GM23338 (cell line): ENCODE measurements around the gene SIL1. TPM values are rescaled to one million over a fixed set of nuclear protein-coding genes. Genes with fewer than 3 reads are reported as not detected.

Experiments
- ATAC-seq: fragments of 200-7000 bp; cut with Tn5 transposase; 3 replicates; pipeline ENCODE4 v1.9.1; 2020
- DNase-seq: peaks from one replicate; pipeline ENCODE4 v3.0.0-alpha.2; 2015; ENCODE audit warnings: low spot score
- H2AFZ ChIP-seq: fragments of 200-600 bp; sonication (generic); 2 replicates; pipeline ENCODE4 v1.8.0; 2016; ENCODE audit warnings: antibody characterized with exemption, mild to moderate bottlenecking, moderate library complexity
- H3F3A ChIP-seq: fragments of 200-600 bp; sonication (generic); replicated peaks from 2 replicates; pipeline ENCODE4 v1.8.0; 2017; ENCODE audit warnings: antibody characterized with exemption, mixed run types, low read depth
- H3K27ac ChIP-seq: fragments of 200-600 bp; sonication (generic); 2 replicates; pipeline ENCODE4 v1.6.1; 2016; ENCODE audit warnings: low read depth
- H3K27me3 ChIP-seq: fragments of 200-600 bp; sonication (generic); 2 replicates; pipeline ENCODE4 v1.8.0; 2016; ENCODE audit warnings: mild to moderate bottlenecking, mixed run types, moderate library complexity; ENCODE audit not compliant: insufficient read depth
- H3K36me3 ChIP-seq: fragments of 200-600 bp; sonication (generic); 2 replicates; pipeline ENCODE4 v1.8.0; 2016; ENCODE audit warnings: mild to moderate bottlenecking; ENCODE audit not compliant: insufficient read depth
- H3K4me1 ChIP-seq: fragments of 200-600 bp; sonication (generic); 2 replicates; pipeline ENCODE4 v1.8.0; 2016; ENCODE audit warnings: mild to moderate bottlenecking, moderate library complexity; ENCODE audit not compliant: insufficient read depth
- H3K4me2 ChIP-seq: fragments of 200-600 bp; sonication (generic); 2 replicates; pipeline ENCODE4 v1.7.1; 2017; ENCODE audit warnings: mixed run types
- H3K4me3 ChIP-seq: fragments of 200-600 bp; sonication (generic); 2 replicates; pipeline ENCODE4 v1.6.1; 2016; ENCODE audit warnings: mixed run types
- H3K79me2 ChIP-seq: fragments of 200-600 bp; sonication (generic); replicated peaks from 2 replicates; pipeline ENCODE4 v1.8.0; 2017; ENCODE audit warnings: mild to moderate bottlenecking; ENCODE audit not compliant: insufficient read depth
- H3K9me2 ChIP-seq: fragments of 200-600 bp; sonication (generic); 2 replicates; pipeline ENCODE4 v1.8.0; 2017; ENCODE audit not compliant: insufficient read depth
- H4K20me1 ChIP-seq: fragments of 200-600 bp; sonication (generic); replicated peaks from 2 replicates; pipeline ENCODE4 v1.8.0; 2017; ENCODE audit warnings: mild to moderate bottlenecking; ENCODE audit not compliant: insufficient read depth
- H3K27ac Mint-ChIP-seq: 2 replicates; pipeline ENCODE4 v1.8.0; 2020; ENCODE audit warnings: inconsistent platforms, mild to moderate bottlenecking, moderate library complexity, mixed read lengths
- H3K27me3 Mint-ChIP-seq: 3 replicates; pipeline ENCODE4 v1.8.0; 2022; ENCODE audit warnings: low read depth, mild to moderate bottlenecking, moderate library complexity, mixed read lengths, inconsistent platforms; ENCODE audit not compliant: insufficient read depth, poor library complexity
- H3K36me3 Mint-ChIP-seq: 3 replicates; pipeline ENCODE4 v1.8.0; 2021; ENCODE audit warnings: low read depth, mild to moderate bottlenecking, inconsistent platforms, moderate library complexity, mixed read lengths
- H3K4me1 Mint-ChIP-seq: 3 replicates; pipeline ENCODE4 v1.8.0; 2020; ENCODE audit warnings: mild to moderate bottlenecking, inconsistent platforms, mixed read lengths
- H3K4me3 Mint-ChIP-seq: 3 replicates; pipeline ENCODE4 v1.8.0; 2021; ENCODE audit warnings: moderate library complexity, mild to moderate bottlenecking, inconsistent platforms, mixed read lengths
- H3K9me3 Mint-ChIP-seq: 3 replicates; pipeline ENCODE4 v1.8.0; 2020; ENCODE audit warnings: moderate library complexity, mild to moderate bottlenecking, inconsistent platforms, mixed read lengths
- CREB1 ChIP-seq: fragments of 250-450 bp; sonication (Bioruptor Pico); IDR thresholded peaks from 2 replicates; pipeline ENCODE4 v1.5.0; 2020; ENCODE audit warnings: low read depth, mild to moderate bottlenecking, moderate library complexity
- CTCF ChIP-seq, 2 experiments: fragments of 200-600 bp in 1 of 2; sonication (generic) in 1 of 2; conservative IDR thresholded peaks; 2 replicates each; pipeline versions ENCODE4 v1.5.1 to v1.6.1; 2016 to 2017; ENCODE audit warnings: antibody characterized with exemption in 2 of 2, low read depth in 2 of 2, mild to moderate bottlenecking in 2 of 2, moderate library complexity in 1 of 2
- ETS1 ChIP-seq: IDR thresholded peaks from 2 replicates; pipeline ENCODE4 v1.6.1; 2016; ENCODE audit warnings: antibody characterized with exemption
- EZH2 ChIP-seq: fragments of 200-600 bp; sonication (generic); IDR thresholded peaks from one replicate; pipeline ENCODE4 v1.8.0; 2017; ENCODE audit warnings: antibody characterized with exemption, mild to moderate bottlenecking, low read depth; ENCODE audit not compliant: unreplicated experiment
- EZH2phosphoT487 ChIP-seq: fragments of 200-600 bp; sonication (generic); IDR thresholded peaks from one replicate; pipeline ENCODE4 v1.8.1; 2018; ENCODE audit warnings: antibody characterized with exemption; ENCODE audit not compliant: unreplicated experiment
- JUNB ChIP-seq: IDR thresholded peaks from one replicate; pipeline ENCODE4 v1.6.1; 2016; ENCODE audit warnings: antibody characterized with exemption; ENCODE audit not compliant: unreplicated experiment
- NANOG ChIP-seq: IDR thresholded peaks from 2 replicates; pipeline ENCODE4 v1.6.1; 2016; ENCODE audit warnings: antibody characterized with exemption, borderline replicate concordance
- POLR2AphosphoS5 ChIP-seq: IDR thresholded peaks from 2 replicates; pipeline ENCODE4 v1.6.1; 2016; ENCODE audit warnings: antibody characterized with exemption, low read depth
- REST ChIP-seq: IDR thresholded peaks from one replicate; pipeline ENCODE4 v1.6.1; 2018; ENCODE audit warnings: antibody characterized with exemption; ENCODE audit not compliant: unreplicated experiment
- STAT1 ChIP-seq: IDR thresholded peaks from one replicate; pipeline ENCODE4 v1.6.1; 2016; ENCODE audit warnings: antibody characterized with exemption; ENCODE audit not compliant: unreplicated experiment
- ZNF114 ChIP-seq: fragments of 250-450 bp; sonication (Bioruptor Pico); IDR thresholded peaks from 2 replicates; pipeline ENCODE4 v1.5.0; 2020; ENCODE audit warnings: mild to moderate bottlenecking, moderate library complexity
- ZNF331 ChIP-seq: fragments of 250-450 bp; sonication (Bioruptor Pico); IDR thresholded peaks from 2 replicates; pipeline ENCODE4 v1.5.0; 2020; ENCODE audit warnings: low read depth, mild to moderate bottlenecking, moderate library complexity
- polyA plus RNA-seq: library from polyadenylated mRNA; unstranded; fragments of >200 nt; fragmentation: Nextera tagmentation; extraction: Ambion mirVana; gene quantifications from 2 replicates; pipeline ENCODE4 v1.2.1, GENCODE V29; 2016
- total RNA-seq: library from RNA; depleted of rRNA; stranded (reverse); fragments of >200 nt; shearing (Covaris generic); gene quantifications from 2 replicates; pipeline ENCODE4 v1.2.3, GENCODE V29; 2014

SIL1 gene
- total and polyA plus RNA-seq, 2 experiments from 2014 or later, result 5.5 to 5.9 TPM

- no peak overlapping the region for H3K4me3 ChIP-seq
- no peaks in the 10 kb centered on the region for H3K36me3 ChIP-seq
- H3K4me1 ChIP-seq, result peaks cover 28% of the 10 kb centered on the region
- H2AFZ ChIP-seq, result no peak overlapping the region
- DNase-seq (no peak), ATAC-seq (no peak)
- Mint-ChIP-seq H3K27me3 (peaks cover 4% of the 10 kb centered on the region), H3K9me3 (no peaks in the 10 kb centered on the region), H3K27ac (no peak overlapping the region), H3K4me3 (no peak overlapping the region), H3K36me3 (no peaks in the 10 kb centered on the region), H3K4me1 (peaks cover 29% of the 10 kb centered on the region)
- no peaks in the 10 kb centered on the region for H3K79me2 ChIP-seq
- H4K20me1 ChIP-seq, result no peaks in the 10 kb centered on the region
- H3K27me3 ChIP-seq, result no peaks in the 10 kb centered on the region
- no peak overlapping the region for H3K4me2 ChIP-seq
- H3K9me2 ChIP-seq, result no peaks in the 10 kb centered on the region
- H3F3A ChIP-seq, result no peaks in the 10 kb centered on the region
- no peak overlapping the region for H3K27ac ChIP-seq
- no peak for TF ChIP-seq ETS1
- TF ChIP-seq CTCF (conservative IDR thresholded peaks at IDR 0.05; ENCODE audit: low read depth in 2 of 2), result no peak
- TF ChIP-seq ZNF331 (CRISPR knock-in tag), result no peak
- TF ChIP-seq JUNB, result no peak
- TF ChIP-seq EZH2, result no peak
- no peak for TF ChIP-seq ZNF114
- no peak for TF ChIP-seq REST
- no peak for TF ChIP-seq NANOG
- TF ChIP-seq STAT1, result no peak
- no peak for TF ChIP-seq CREB1 (CRISPR knock-in tag)
- no peak for TF ChIP-seq POLR2AphosphoS5
- TF ChIP-seq EZH2phosphoT487, result no peak
Observed at GRCh38 chr5:138961729-138962128, 236.4 kb downstream of the SIL1 start.
